ENCODE data around the gene WNT5B. TPM values are rescaled to one million over a fixed set of nuclear protein-coding genes. Genes with fewer than 3 reads are reported as not detected.

WNT5B gene
- total and polyA plus RNA-seq, 2 of the 4 experiments (the other 2 are of a cell fraction) = 83.7 to 102 TPM

- no peak overlapping the region for H2BK15ac ChIP-seq (ENCODE audit: low read depth, low read length)
- no peak for TF ChIP-seq MXI1 (IDR thresholded peaks at IDR 0.05; ENCODE audit: borderline replicate concordance, low read depth, low read length)
- TF ChIP-seq CTCF (conservative IDR thresholded peaks at IDR 0.05; ENCODE audit: low read depth, low read length) = no peak
- no peak for TF ChIP-seq MAZ (IDR thresholded peaks at IDR 0.05; ENCODE audit: borderline replicate concordance, low read depth, low read length)
- no peak for TF ChIP-seq CEBPB (IDR thresholded peaks at IDR 0.05; ENCODE audit: low read depth, low read length)
- TF ChIP-seq RCOR1 (IDR thresholded peaks at IDR 0.05; ENCODE audit: insufficient replicate concordance, low read length) = no peak
- TF ChIP-seq CHD1 (IDR thresholded peaks at IDR 0.05; ENCODE audit: low read depth, low read length) = no peak
- no peak for TF ChIP-seq RFX5 (IDR thresholded peaks at IDR 0.05; ENCODE audit: low read depth, low read length)
- no peak for TF ChIP-seq ELK1 (IDR thresholded peaks at IDR 0.05; ENCODE audit: borderline replicate concordance, low read depth, low read length)
- no peak for TF ChIP-seq USF2 (IDR thresholded peaks at IDR 0.05; ENCODE audit: low read depth, low read length)
- no peak for TF ChIP-seq FOS (IDR thresholded peaks at IDR 0.05; ENCODE audit: low read depth, low read length)
- H3K27me3 ChIP-seq (ENCODE audit: control insufficient read depth, insufficient read depth, low read length) = no peaks in the 10 kb centered on the region
- no peak overlapping the region for H2BK5ac ChIP-seq (ENCODE audit: low read depth, low read length, poor library complexity, severe bottlenecking)
- no peak overlapping the region for H3K4ac ChIP-seq (ENCODE audit: low read depth, low read length)
- no peak overlapping the region for H3K4me2 ChIP-seq (ENCODE audit: low read depth, low read length)
- H2BK120ac ChIP-seq (ENCODE audit: low read depth, low read length) = no peak overlapping the region
- no peak overlapping the region for H3K14ac ChIP-seq (replicated peaks; ENCODE audit: low read depth, low read length)
- H3K23ac ChIP-seq (ENCODE audit: low read depth, low read length) = no peak overlapping the region
- H3K4me1 ChIP-seq (ENCODE audit: control insufficient read depth, insufficient read depth, low read length) = peaks cover 2% of the 10 kb centered on the region; the same call in 1 of the 2 replicates
- H3K9me3 ChIP-seq (ENCODE audit: control insufficient read depth, insufficient read depth, low read length) = no peaks in the 10 kb centered on the region
- ChIA-PET CTCF (no interaction called here), POLR2A (ENCODE audit: unreplicated experiment) (no interaction called here)
- H2AK5ac ChIP-seq (ENCODE audit: low read depth, low read length) = no peak overlapping the region
- H3K36me3 ChIP-seq (ENCODE audit: control insufficient read depth, insufficient read depth, low read length) = no peaks in the 10 kb centered on the region
- H2BK20ac ChIP-seq (ENCODE audit: low read depth, low read length) = no peak overlapping the region
- dilution Hi-C loops (cut with HindIII; ENCODE audit: low sequenced_read_pairs, unreplicated experiment) = no loop called here
- no TSS peak for BruUV-seq (replicated peaks)
- no peak overlapping the region for H3K27ac ChIP-seq (ENCODE audit: insufficient read depth, low read length)
- no peak overlapping the region for H4K5ac ChIP-seq (ENCODE audit: low read depth, low read length)
- no peak overlapping the region for H3K9ac ChIP-seq (ENCODE audit: low read depth, low read length)
- WGBS, 2 experiments (ENCODE audit: extremely low coverage in 2 of 2, insufficient read length in 1 of 2) = 71% methylated on average over 8 of the region's 18 CpGs; no CpG with 5 or more reads in 1 of the 2 experiments
- no peak overlapping the region for H4K91ac ChIP-seq (ENCODE audit: insufficient read depth, low read depth, low read length)
- ATAC-seq (ENCODE audit: low read depth) = no peak; the same call in 1 of the 2 replicates
- H3K79me1 ChIP-seq (ENCODE audit: low read depth in 1 of 2, low read length in 2 of 2) = no peaks in the 10 kb centered on the region
- H3K4me3 ChIP-seq (ENCODE audit: insufficient read depth, low read depth, low read length) = no peak overlapping the region
- H3K56ac ChIP-seq (ENCODE audit: extremely low read depth, insufficient read depth, low read length) = no peak overlapping the region
- no peak overlapping the region for H3K18ac ChIP-seq (ENCODE audit: low read depth, low read length)
- no peak overlapping the region for H2AFZ ChIP-seq (replicated peaks; ENCODE audit: low read length, poor library complexity)
- peak overlapping the region; percentile 74 for H2AK9ac ChIP-seq (replicated peaks; ENCODE audit: low read depth, low read length, poor library complexity)
- H3K9me1 ChIP-seq (ENCODE audit: insufficient read depth, low read length) = no peaks in the 10 kb centered on the region; the same call in 1 of the 2 replicates
- DNase-seq = no peak
- H4K20me1 ChIP-seq (ENCODE audit: insufficient read depth, low read length) = no peaks in the 10 kb centered on the region
- H4K8ac ChIP-seq (ENCODE audit: low read depth in 2 of 2, low read length in 2 of 2) = no peak overlapping the region
- intact Hi-C loops (cut with micrococcal nuclease) = no loop called here
- in situ Hi-C loops (cut with MboI; ENCODE audit: low sequenced_read_pairs) = loop anchor here (25.0 kb wide), 1 partner anchor 618 kb away; no protein-coding TSS in a partner anchor
These were observed 40.0 kb downstream of the WNT5B start for GRCh38 chr12:1668833-1669543.
